Measurements from ENCODE around the gene SLC48A1. TPM values are rescaled to one million over a fixed set of nuclear protein-coding genes. Genes with fewer than 3 reads are reported as not detected.

The SLC48A1 gene
- total RNA-seq, 1 experiment from 2014 or later: 19.4 TPM

DNA sequence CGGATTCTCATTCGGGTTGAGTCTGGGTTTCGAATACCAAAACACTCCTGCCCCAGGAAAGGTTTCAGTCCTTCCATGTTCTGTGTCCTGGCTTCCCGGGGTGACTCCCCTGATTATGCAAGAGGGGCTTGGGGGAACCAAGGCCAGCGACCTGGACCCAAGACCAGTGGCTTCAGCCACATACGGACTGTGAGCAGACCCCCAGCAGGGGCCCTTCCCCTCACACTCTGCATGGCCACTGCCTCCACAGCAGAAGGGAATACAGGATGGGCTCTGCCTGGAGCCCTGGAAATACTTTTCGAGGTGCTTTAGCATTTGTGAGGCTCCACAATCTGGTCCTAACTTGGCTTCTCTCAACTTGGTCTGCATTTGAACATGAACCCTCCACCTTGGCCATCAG is 27.5 kb downstream of the SLC48A1 start:
- intact Hi-C loops (cut with micrococcal nuclease): no loop called here
- ChIA-PET POLR2A (interaction anchor here (1.1 kb wide), 1 partner anchor 42 kb away, joined by 5 read pairs; the partner anchor contains the start of gene RAPGEF3), CTCF (interaction anchor here (38.2 kb wide), 1 partner anchor 33 kb away, joined by 622 read pairs; no protein-coding TSS in a partner anchor)
- Mint-ChIP-seq H3K4me3 (ENCODE audit: unreplicated experiment) (no peak overlapping the region), H3K27me3 (ENCODE audit: insufficient read depth, unreplicated experiment) (no peaks in the 10 kb centered on the region), H3K9me3 (ENCODE audit: unreplicated experiment) (no peaks in the 10 kb centered on the region), H3K36me3 (ENCODE audit: insufficient read depth, unreplicated experiment) (peaks cover 20% of the 10 kb centered on the region), H3K27ac (ENCODE audit: low read depth, unreplicated experiment) (no peak overlapping the region), H3K4me1 (ENCODE audit: insufficient read depth, unreplicated experiment) (peaks cover 5% of the 10 kb centered on the region)
- no TSS peak for BruUV-seq (replicated peaks)
- DNase-seq (ENCODE audit: unreplicated experiment): no peak
- TF ChIP-seq, protein P1, sequence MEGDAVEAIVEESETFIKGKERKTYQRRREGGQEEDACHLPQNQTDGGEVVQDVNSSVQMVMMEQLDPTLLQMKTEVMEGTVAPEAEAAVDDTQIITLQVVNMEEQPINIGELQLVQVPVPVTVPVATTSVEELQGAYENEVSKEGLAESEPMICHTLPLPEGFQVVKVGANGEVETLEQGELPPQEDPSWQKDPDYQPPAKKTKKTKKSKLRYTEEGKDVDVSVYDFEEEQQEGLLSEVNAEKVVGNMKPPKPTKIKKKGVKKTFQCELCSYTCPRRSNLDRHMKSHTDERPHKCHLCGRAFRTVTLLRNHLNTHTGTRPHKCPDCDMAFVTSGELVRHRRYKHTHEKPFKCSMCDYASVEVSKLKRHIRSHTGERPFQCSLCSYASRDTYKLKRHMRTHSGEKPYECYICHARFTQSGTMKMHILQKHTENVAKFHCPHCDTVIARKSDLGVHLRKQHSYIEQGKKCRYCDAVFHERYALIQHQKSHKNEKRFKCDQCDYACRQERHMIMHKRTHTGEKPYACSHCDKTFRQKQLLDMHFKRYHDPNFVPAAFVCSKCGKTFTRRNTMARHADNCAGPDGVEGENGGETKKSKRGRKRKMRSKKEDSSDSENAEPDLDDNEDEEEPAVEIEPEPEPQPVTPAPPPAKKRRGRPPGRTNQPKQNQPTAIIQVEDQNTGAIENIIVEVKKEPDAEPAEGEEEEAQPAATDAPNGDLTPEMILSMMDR (IDR thresholded peaks at IDR 0.05; ENCODE audit: unreplicated experiment): no peak

DNA sequence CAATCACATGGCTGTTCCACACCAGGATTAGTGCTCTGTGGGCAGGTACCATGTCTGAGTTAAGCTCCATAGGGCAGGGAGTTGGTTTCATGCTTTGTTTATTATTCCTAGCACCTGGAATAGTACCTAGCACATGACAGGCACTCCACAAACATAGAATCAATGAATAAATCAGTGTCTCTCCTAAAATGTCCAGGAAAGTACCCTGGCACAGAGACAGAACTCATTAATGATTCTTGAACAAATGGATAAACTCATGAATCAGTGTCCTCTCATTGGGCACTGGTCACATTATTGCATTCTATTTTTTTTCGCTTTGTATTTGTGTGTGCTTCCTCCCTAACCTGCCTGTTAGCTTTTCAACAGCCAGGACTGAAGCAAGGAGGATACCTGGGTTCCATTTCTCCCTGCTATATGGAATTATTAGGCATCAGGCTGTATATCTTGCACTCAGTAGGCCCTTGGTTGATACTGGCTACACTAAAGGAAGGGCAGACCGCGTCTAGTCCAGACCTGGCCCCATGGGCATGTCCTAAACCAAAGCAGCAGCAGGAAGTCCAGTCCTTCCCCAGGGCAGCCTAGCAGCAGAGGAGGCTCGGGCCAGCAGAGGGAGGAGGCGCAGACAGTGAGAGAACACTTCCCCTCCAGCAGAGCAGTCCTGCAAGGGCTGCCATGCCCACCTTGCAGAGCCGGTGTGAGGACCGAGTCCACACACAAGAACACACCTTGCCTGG is 28.3 kb downstream of the SLC48A1 start:
- no TSS peak for BruUV-seq (replicated peaks)
- DNase-seq (ENCODE audit: unreplicated experiment): no peak
- intact Hi-C loops (cut with micrococcal nuclease): no loop called here
- POLR2A ChIA-PET: interaction anchor here (0.6 to 1.3 kb wide), 4 partner anchors 36 to 116 kb away, joined by 3 to 7 read pairs (median 4); partner anchors contain the start of gene RAPGEF3
- Mint-ChIP-seq H3K9me3 (ENCODE audit: unreplicated experiment) (no peaks in the 10 kb centered on the region), H3K4me1 (ENCODE audit: insufficient read depth, unreplicated experiment) (peaks cover 5% of the 10 kb centered on the region), H3K27me3 (ENCODE audit: insufficient read depth, unreplicated experiment) (no peaks in the 10 kb centered on the region), H3K27ac (ENCODE audit: low read depth, unreplicated experiment) (no peak overlapping the region), H3K36me3 (ENCODE audit: insufficient read depth, unreplicated experiment) (peaks cover 20% of the 10 kb centered on the region), H3K4me3 (ENCODE audit: unreplicated experiment) (no peak overlapping the region)
- TF ChIP-seq, protein P1 (IDR thresholded peaks at IDR 0.05; ENCODE audit: unreplicated experiment): no peak
- CTCF ChIA-PET: interaction anchor here (0.8 to 38.2 kb wide), 5 partner anchors 12 to 59 kb away, joined by 3 to 622 read pairs (median 4); no protein-coding TSS in a partner anchor

DNA sequence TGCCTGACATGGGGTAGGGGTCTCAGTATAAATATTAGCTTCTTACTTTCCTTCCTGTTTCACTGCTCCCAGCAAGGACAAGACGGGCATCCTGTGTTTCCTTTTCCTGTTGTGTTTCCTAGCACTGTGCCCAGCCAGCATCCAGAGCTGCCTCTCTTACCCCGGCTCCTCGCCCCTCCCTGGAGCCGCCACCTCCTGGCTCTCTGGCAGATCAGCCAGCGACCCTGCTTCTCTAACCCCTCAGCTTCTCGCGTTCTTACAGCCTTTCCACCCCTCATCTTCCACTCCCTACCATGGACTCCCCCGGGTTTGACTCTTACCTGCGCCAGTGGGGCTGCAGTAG is 28.8 kb downstream of the SLC48A1 start:
- H3K27me3 Mint-ChIP-seq (ENCODE audit: insufficient read depth, unreplicated experiment): no peaks in the 10 kb centered on the region
- ChIA-PET POLR2A (interaction anchor here (0.6 to 1.3 kb wide), 3 partner anchors 36 to 161 kb away, joined by 3 to 7 read pairs (median 4); no protein-coding TSS in a partner anchor), CTCF (interaction anchor here (0.8 to 38.2 kb wide), 7 partner anchors 11 to 60 kb away, joined by 3 to 622 read pairs (median 4); no protein-coding TSS in a partner anchor)
- H3K36me3 Mint-ChIP-seq (ENCODE audit: insufficient read depth, unreplicated experiment): peaks cover 20% of the 10 kb centered on the region
- peak overlapping the region; percentile 38 for H3K27ac Mint-ChIP-seq (ENCODE audit: low read depth, unreplicated experiment)
- no peak overlapping the region for H3K4me3 Mint-ChIP-seq (ENCODE audit: unreplicated experiment)
- H3K4me1 Mint-ChIP-seq (ENCODE audit: insufficient read depth, unreplicated experiment): peaks cover 5% of the 10 kb centered on the region
- no peaks in the 10 kb centered on the region for H3K9me3 Mint-ChIP-seq (ENCODE audit: unreplicated experiment)
- no TSS peak for BruUV-seq (replicated peaks)
- no peak for DNase-seq (ENCODE audit: unreplicated experiment)
- TF ChIP-seq, protein P1 (IDR thresholded peaks at IDR 0.05; ENCODE audit: unreplicated experiment): no peak
- intact Hi-C loops (cut with micrococcal nuclease): no loop called here

DNA sequence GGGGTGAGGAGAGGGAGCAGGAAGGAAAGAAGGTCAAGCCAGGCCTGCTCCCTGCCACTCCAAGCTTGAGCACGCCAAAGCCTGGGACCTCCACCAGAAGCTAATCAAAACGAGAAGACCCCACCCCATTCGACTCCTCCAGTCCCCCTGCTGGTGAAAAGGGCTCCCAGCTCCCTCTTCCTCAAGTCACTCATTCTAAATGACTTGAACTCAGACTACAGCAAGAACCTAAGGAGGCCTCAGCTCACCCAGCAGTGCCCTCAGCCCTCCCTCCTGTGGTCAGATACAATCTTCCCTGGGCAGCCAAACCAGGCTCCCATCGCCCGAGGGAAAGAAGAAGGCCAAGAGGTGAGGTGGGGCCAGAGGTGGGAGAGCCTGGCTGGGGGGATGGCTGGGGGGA is 29.3 kb downstream of the SLC48A1 start:
- DNase-seq (ENCODE audit: unreplicated experiment): no peak

More for the DNA sequence above, 29.3 kb downstream of the SLC48A1 start:
- CTCF ChIA-PET: interaction anchor here (1.0 to 38.2 kb wide), 5 partner anchors 11 to 60 kb away, joined by 3 to 622 read pairs (median 5); no protein-coding TSS in a partner anchor
- no peaks in the 10 kb centered on the region for H3K9me3 Mint-ChIP-seq (ENCODE audit: unreplicated experiment)
- intact Hi-C loops (cut with micrococcal nuclease): no loop called here
- H3K4me3 Mint-ChIP-seq (ENCODE audit: unreplicated experiment): no peak overlapping the region
- BruUV-seq (replicated peaks): no TSS peak
- POLR2A ChIA-PET: interaction anchor here (0.6 to 1.3 kb wide), 3 partner anchors 35 to 161 kb away, joined by 3 to 7 read pairs (median 4); no protein-coding TSS in a partner anchor
- no peaks in the 10 kb centered on the region for H3K27me3 Mint-ChIP-seq (ENCODE audit: insufficient read depth, unreplicated experiment)
- peaks cover 5% of the 10 kb centered on the region for H3K4me1 Mint-ChIP-seq (ENCODE audit: insufficient read depth, unreplicated experiment)
- H3K27ac Mint-ChIP-seq (ENCODE audit: low read depth, unreplicated experiment): peak overlapping the region; percentile 38
- TF ChIP-seq, protein P1 (IDR thresholded peaks at IDR 0.05; ENCODE audit: unreplicated experiment): peak; percentile 6
- peaks cover 16% of the 10 kb centered on the region for H3K36me3 Mint-ChIP-seq (ENCODE audit: insufficient read depth, unreplicated experiment)
